Mesenchymal stem cell (in vitro differentiated cells and primary cell): ENCODE measurements around the gene CFL2.

ENCODE experiments used
- DNase-seq: peaks from one replicate; pipeline ENCODE4 v3.0.0-alpha.2; 2013
- H2AFZ ChIP-seq: one replicate; pipeline ENCODE4 v1.6.1; 2013; ENCODE audit warnings: low read depth, mild to moderate bottlenecking, control low read depth, inconsistent platforms, low read length, moderate library complexity
- H2AK5ac ChIP-seq: 2 replicates; pipeline ENCODE4 v1.6.1; 2013; ENCODE audit warnings: low read length, moderate library complexity, mild to moderate bottlenecking, inconsistent platforms; ENCODE audit not compliant: severe bottlenecking
- H2BK120ac ChIP-seq: one replicate; pipeline ENCODE4 v1.6.1; 2013; ENCODE audit warnings: low read depth, mild to moderate bottlenecking, inconsistent platforms, low read length, moderate library complexity
- H2BK12ac ChIP-seq, 2 experiments: one replicate each; pipeline ENCODE4 v1.6.1; 2013; ENCODE audit warnings: inconsistent platforms in 2 of 2, low read length in 2 of 2, mild to moderate bottlenecking in 2 of 2, moderate library complexity in 2 of 2, control low read depth in 1 of 2
- H2BK15ac ChIP-seq: one replicate; pipeline ENCODE4 v1.6.1; 2013; ENCODE audit warnings: mild to moderate bottlenecking, low read depth, inconsistent platforms; ENCODE audit not compliant: poor library complexity, severe bottlenecking
- H2BK5ac ChIP-seq: 2 replicates; pipeline ENCODE4 v1.6.1; 2013; ENCODE audit warnings: low read depth, mild to moderate bottlenecking, low read length, control low read depth, inconsistent platforms; ENCODE audit not compliant: poor library complexity, severe bottlenecking
- H3K14ac ChIP-seq, 2 experiments: one replicate each; pipeline ENCODE4 v1.6.1; 2013; ENCODE audit warnings: inconsistent platforms in 2 of 2, low read length in 2 of 2, control low read depth in 1 of 2, mild to moderate bottlenecking in 1 of 2, moderate library complexity in 1 of 2
- H3K18ac ChIP-seq, 2 experiments: one replicate each; pipeline ENCODE4 v1.6.1; 2013; ENCODE audit warnings: inconsistent platforms in 2 of 2, low read length in 2 of 2, control low read depth in 1 of 2, low read depth in 1 of 2, mild to moderate bottlenecking in 1 of 2
- H3K23ac ChIP-seq, 2 experiments: one replicate each; pipeline ENCODE4 v1.6.1; 2013; ENCODE audit warnings: inconsistent platforms in 2 of 2, low read length in 2 of 2, mild to moderate bottlenecking in 2 of 2, moderate library complexity in 2 of 2, control low read depth in 1 of 2
- H3K27ac ChIP-seq: 2 replicates; pipeline ENCODE4 v1.5.1; 2013; ENCODE audit warnings: mild to moderate bottlenecking, moderate library complexity, low read length, control low read depth, inconsistent platforms; ENCODE audit not compliant: poor library complexity, severe bottlenecking
- H3K27me3 ChIP-seq, 2 experiments: 2 replicates each; pipeline versions ENCODE4 v1.6.1 to v1.7.0; 2013; ENCODE audit warnings: low read length in 2 of 2, mild to moderate bottlenecking in 2 of 2, moderate library complexity in 2 of 2, control low read depth in 1 of 2, inconsistent platforms in 1 of 2; ENCODE audit not compliant: control insufficient read depth in 1 of 2, insufficient read depth in 1 of 2
- H3K36me3 ChIP-seq, 2 experiments: 2 replicates each; pipeline versions ENCODE4 v1.6.1 to v1.7.0; 2013; ENCODE audit warnings: low read length in 2 of 2, control low read depth in 1 of 2, inconsistent platforms in 1 of 2, low read depth in 1 of 2, mild to moderate bottlenecking in 1 of 2; ENCODE audit not compliant: insufficient read depth in 2 of 2, control insufficient read depth in 1 of 2
- H3K4ac ChIP-seq, 2 experiments: one replicate each; pipeline ENCODE4 v1.6.1; 2013; ENCODE audit warnings: inconsistent platforms in 2 of 2, low read length in 2 of 2, mild to moderate bottlenecking in 2 of 2, moderate library complexity in 2 of 2, control low read depth in 1 of 2, low read depth in 1 of 2
- H3K4me1 ChIP-seq: 2 replicates; pipeline ENCODE4 v1.6.1; 2013; ENCODE audit warnings: low read depth, low read length, control low read depth; ENCODE audit not compliant: control insufficient read depth, insufficient read depth
- H3K4me2 ChIP-seq: 2 replicates; pipeline ENCODE4 v1.6.1; 2013; ENCODE audit warnings: low read length, mild to moderate bottlenecking, inconsistent platforms; ENCODE audit not compliant: poor library complexity, severe bottlenecking
- H3K4me3 ChIP-seq, 2 experiments: 2 replicates each; pipeline versions ENCODE4 v1.5.1 to v1.7.0; 2013; ENCODE audit warnings: low read length in 2 of 2, mild to moderate bottlenecking in 2 of 2, control low read depth in 1 of 2, low read depth in 1 of 2; ENCODE audit not compliant: insufficient read depth in 1 of 2
- H3K79me1 ChIP-seq: replicated peaks from 2 replicates; pipeline ENCODE4 v1.6.1; 2013; ENCODE audit warnings: mild to moderate bottlenecking, control low read depth, low read length, inconsistent platforms; ENCODE audit not compliant: poor library complexity, severe bottlenecking
- H3K9ac ChIP-seq: 2 replicates; pipeline ENCODE4 v1.7.0; 2013; ENCODE audit warnings: mild to moderate bottlenecking, low read length, moderate library complexity
- H3K9me3 ChIP-seq: 2 replicates; pipeline ENCODE4 v1.7.0; 2013; ENCODE audit warnings: mild to moderate bottlenecking, low read length; ENCODE audit not compliant: control insufficient read depth
- H4K8ac ChIP-seq: one replicate; pipeline ENCODE4 v1.6.1; 2013; ENCODE audit warnings: inconsistent platforms, mild to moderate bottlenecking, low read length, moderate library complexity
- H4K91ac ChIP-seq: one replicate; pipeline ENCODE4 v1.6.1; 2013; ENCODE audit warnings: mild to moderate bottlenecking, low read length, inconsistent platforms
- WGBS: methylation state at CpG from one replicate; pipeline ENCODE4 v1.1.7; 2013; ENCODE audit warnings: mixed read lengths; 5-methylcytosine and 5-hydroxymethylcytosine counted together

Gene CFL2

DNA sequence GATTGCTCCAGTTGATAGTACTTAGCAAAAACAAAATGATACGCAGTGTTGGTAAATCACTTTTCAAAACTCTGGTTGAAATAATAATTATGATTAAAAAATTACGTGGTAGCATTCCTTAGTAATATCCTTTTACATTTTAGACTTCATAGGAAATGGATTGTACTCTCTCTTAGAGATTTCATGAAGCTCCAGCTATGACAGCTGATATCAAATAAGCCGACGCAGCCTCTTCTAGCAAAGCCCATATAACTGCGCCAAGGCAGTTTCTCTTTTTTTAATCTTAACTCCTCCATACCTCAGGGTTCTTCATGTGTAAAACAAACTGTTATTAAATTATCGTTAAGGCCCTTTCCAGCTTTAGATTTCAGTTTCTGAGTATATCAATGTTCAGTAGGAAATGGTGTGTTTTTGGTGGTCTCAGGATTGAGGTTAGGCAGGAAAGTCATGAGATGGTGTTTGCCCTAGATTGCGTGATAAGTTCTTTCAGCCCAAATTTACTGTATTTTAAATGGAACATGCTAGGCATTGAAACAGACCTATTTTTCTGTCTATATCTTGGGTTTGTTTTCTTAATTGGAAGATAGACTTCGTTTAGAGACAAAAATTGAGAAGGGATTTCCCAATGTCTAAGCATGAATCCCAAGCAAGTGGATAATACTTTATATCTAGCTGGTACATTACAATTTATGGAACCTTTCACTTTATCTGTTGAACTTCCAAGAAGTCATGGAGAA, 902 bp upstream of the CFL2 start:
- Histone ChIP-seq H2BK120ac (no peak overlapping the region), H2AFZ (no peak overlapping the region), H3K4me3 (peak overlapping the region in 1 of 2 experiments; percentile 88), H3K4ac (no peak overlapping the region), H2BK5ac (no peak overlapping the region), H3K79me1 (no peaks in the 10 kb centered on the region), H4K8ac (no peak overlapping the region), H2BK15ac (no peak overlapping the region), H3K23ac (no peak overlapping the region), H3K9ac (peak overlapping the region; percentile 98), H4K91ac (no peak overlapping the region), H3K4me2 (peak overlapping the region; percentile 82), H3K9me3 (no peaks in the 10 kb centered on the region), H2BK12ac (no peak overlapping the region), H3K4me1 (peaks cover 1% of the 10 kb centered on the region), H3K27me3 (no peaks in the 10 kb centered on the region), H3K14ac (no peak overlapping the region), H3K18ac (no peak overlapping the region), H3K27ac (no peak overlapping the region), H2AK5ac (no peak overlapping the region), H3K36me3 (peaks cover 0 to 20% of the 10 kb centered on the region in 2 experiments)
- no peak for DNase-seq
- WGBS = 91% methylated on average over 6 of the region's 8 CpGs

GRCh38 chr14:34713681-34714319, 593 bp downstream of the CFL2 start:
- H3K4me3 ChIP-seq = peak overlapping the region; percentile 84 to 88
- H3K27ac ChIP-seq = peak overlapping the region; percentile 89
- no peak overlapping the region for H2AK5ac ChIP-seq
- WGBS = 0% methylated on average over 22 of the region's 33 CpGs
- peak overlapping the region; percentile 98 for H3K9ac ChIP-seq
- no peak overlapping the region for H4K91ac ChIP-seq
- peak overlapping the region; percentile 79 to 99 for H3K18ac ChIP-seq
- no peak overlapping the region for H4K8ac ChIP-seq
- no peaks in the 10 kb centered on the region for H3K9me3 ChIP-seq
- H2BK120ac ChIP-seq = peak overlapping the region; percentile 97
- H3K23ac ChIP-seq = no peak overlapping the region
- peak overlapping the region; percentile 78 for H3K4me2 ChIP-seq
- DNase-seq = peak; percentile 85
- H3K36me3 ChIP-seq = peaks cover 3 to 28% of the 10 kb centered on the region in 2 experiments
- no peak overlapping the region for H2AFZ ChIP-seq
- H2BK5ac ChIP-seq = no peak overlapping the region
- no peaks in the 10 kb centered on the region for H3K79me1 ChIP-seq
- H3K14ac ChIP-seq = peak overlapping the region in 1 of 2 experiments; percentile 92
- H3K4me1 ChIP-seq = no peaks in the 10 kb centered on the region
- H2BK15ac ChIP-seq = no peak overlapping the region
- no peak overlapping the region for H2BK12ac ChIP-seq
- no peaks in the 10 kb centered on the region for H3K27me3 ChIP-seq
- peak overlapping the region in 1 of 2 experiments; percentile 95 for H3K4ac ChIP-seq

GRCh38 chr14:34713122-34713680, 1.2 kb downstream of the CFL2 start:
- no peak for DNase-seq
- no peak overlapping the region for H4K8ac ChIP-seq
- H3K9me3 ChIP-seq = no peaks in the 10 kb centered on the region
- peak overlapping the region; percentile 89 for H3K27ac ChIP-seq
- H2BK15ac ChIP-seq = no peak overlapping the region
- H2AK5ac ChIP-seq = no peak overlapping the region
- H3K4me1 ChIP-seq = no peaks in the 10 kb centered on the region
- no peak overlapping the region for H2BK12ac ChIP-seq
- peaks cover 1% of the 10 kb centered on the region for H3K79me1 ChIP-seq
- no peak overlapping the region for H4K91ac ChIP-seq
- no peak overlapping the region for H3K23ac ChIP-seq
- no peak overlapping the region for H3K4ac ChIP-seq
- peak overlapping the region; percentile 98 for H3K9ac ChIP-seq
- H2BK120ac ChIP-seq = no peak overlapping the region
- H3K27me3 ChIP-seq = no peaks in the 10 kb centered on the region
- H3K4me3 ChIP-seq = peak overlapping the region in 1 of 2 experiments; percentile 88
- H3K36me3 ChIP-seq = peaks cover 3 to 28% of the 10 kb centered on the region in 2 experiments
- WGBS = 71% methylated on average over 6 of the region's 6 CpGs
- H3K4me2 ChIP-seq = peak overlapping the region; percentile 78
- H2BK5ac ChIP-seq = no peak overlapping the region
- H3K14ac ChIP-seq = no peak overlapping the region
- no peak overlapping the region for H3K18ac ChIP-seq
- no peak overlapping the region for H2AFZ ChIP-seq
